Esophagus squamous epithelium (tissue), 5 donors: ENCODE data around the gene GPR87. TPM values are rescaled to one million over a fixed set of nuclear protein-coding genes. Genes with fewer than 3 reads are reported as not detected.

Experiments used
- DNase-seq: peaks from one replicate; lab custom pipeline; 2025; lab: John Stamatoyannopoulos, UW
- H3K27ac ChIP-seq, 4 donors: fragments of 200-600 bp; sonication (generic); one replicate each; pipeline ENCODE4 v1.5.1; 2016 to 2019; ENCODE audit warnings: mild to moderate bottlenecking in 1 of 4
- H3K27me3 ChIP-seq, 4 donors: fragments of 200-600 bp; sonication (generic); 1 replicate in 3 of 4; 2 replicates in 1 of 4; pipeline versions ENCODE4 v1.5.1 to v1.6.0; 2017 to 2021; ENCODE audit warnings: antibody characterized with exemption in 1 of 4
- H3K36me3 ChIP-seq, 3 donors: fragments of 200-600 bp; sonication (generic); one replicate each; pipeline ENCODE4 v1.5.1; 2016 to 2019
- H3K4me1 ChIP-seq, 3 donors: fragments of 200-600 bp; sonication (generic); one replicate each; pipeline ENCODE4 v1.5.1; 2017 to 2019
- H3K4me3 ChIP-seq, 4 donors: fragments of 200-600 bp; sonication (generic); 1 replicate in 3 of 4; 2 replicates in 1 of 4; pipeline ENCODE4 v1.5.1; 2016 to 2019; ENCODE audit warnings: mild to moderate bottlenecking in 2 of 4, moderate library complexity in 1 of 4
- H3K9me3 ChIP-seq, 3 donors: fragments of 200-600 bp; sonication (generic); one replicate each; pipeline ENCODE4 v1.5.1; 2016 to 2019
- POLR2A ChIP-seq, 4 donors: fragments of 450-650 bp; IDR thresholded peaks; one replicate each; pipeline ENCODE4 v1.6.1; 2017; ENCODE audit warnings: antibody characterized with exemption in 4 of 4, mild to moderate bottlenecking in 4 of 4, moderate library complexity in 3 of 4
- WGBS, 2 donors: methylation state at CpG; one replicate each; pipeline ENCODE4 v1.1.5; 2018; 5-methylcytosine and 5-hydroxymethylcytosine counted together
- intact Hi-C: fragments of 100-400 bp; cut with DNase I; formaldehyde crosslinking; loops from one replicate; pipeline ENCODE4 v1.15.0; 2022
- total RNA-seq, 4 donors: library from RNA; depleted of rRNA; stranded (reverse); fragments of >200 nt; gene quantifications; one replicate each; pipeline ENCODE4 v1.1.0, GENCODE V29; 2016
- TF ChIP-seq, protein P1 (sequence below), 6 experiments: fragments of 450-650 bp in 4 of 6; fragments of 200-600 bp in 2 of 6; sonication (generic) in 2 of 6; IDR thresholded peaks; one replicate each; pipeline ENCODE4 v1.5.1; 2016 to 2019; ENCODE audit warnings: antibody characterized with exemption in 6 of 6, mild to moderate bottlenecking in 4 of 6, moderate library complexity in 4 of 6
- donor health status: DM: yes; HTN: yes; CAD: no.

GPR87 gene
- total RNA-seq, 4 donors from 2014 or later, result 37.8 to 55.1 (median 46.0) TPM

- peaks cover 20 to 56% (median 24%) of the 10 kb centered on the region in 3 donors for H3K4me1 ChIP-seq
- 41 to 51% methylated on average over 4 of the region's 4 CpGs for WGBS, 2 donors
- no peaks in the 10 kb centered on the region for H3K36me3 ChIP-seq
- TF ChIP-seq POLR2A (IDR thresholded peaks at IDR 0.05), result no peak
- TF ChIP-seq, protein P1, sequence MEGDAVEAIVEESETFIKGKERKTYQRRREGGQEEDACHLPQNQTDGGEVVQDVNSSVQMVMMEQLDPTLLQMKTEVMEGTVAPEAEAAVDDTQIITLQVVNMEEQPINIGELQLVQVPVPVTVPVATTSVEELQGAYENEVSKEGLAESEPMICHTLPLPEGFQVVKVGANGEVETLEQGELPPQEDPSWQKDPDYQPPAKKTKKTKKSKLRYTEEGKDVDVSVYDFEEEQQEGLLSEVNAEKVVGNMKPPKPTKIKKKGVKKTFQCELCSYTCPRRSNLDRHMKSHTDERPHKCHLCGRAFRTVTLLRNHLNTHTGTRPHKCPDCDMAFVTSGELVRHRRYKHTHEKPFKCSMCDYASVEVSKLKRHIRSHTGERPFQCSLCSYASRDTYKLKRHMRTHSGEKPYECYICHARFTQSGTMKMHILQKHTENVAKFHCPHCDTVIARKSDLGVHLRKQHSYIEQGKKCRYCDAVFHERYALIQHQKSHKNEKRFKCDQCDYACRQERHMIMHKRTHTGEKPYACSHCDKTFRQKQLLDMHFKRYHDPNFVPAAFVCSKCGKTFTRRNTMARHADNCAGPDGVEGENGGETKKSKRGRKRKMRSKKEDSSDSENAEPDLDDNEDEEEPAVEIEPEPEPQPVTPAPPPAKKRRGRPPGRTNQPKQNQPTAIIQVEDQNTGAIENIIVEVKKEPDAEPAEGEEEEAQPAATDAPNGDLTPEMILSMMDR (IDR thresholded peaks at IDR 0.05), result no peak
- H3K27ac ChIP-seq, result peak overlapping the region; percentile 53 to 92 (median 87)
- no peaks in the 10 kb centered on the region for H3K27me3 ChIP-seq
- no peaks in the 10 kb centered on the region for H3K9me3 ChIP-seq
- DNase-seq, result no peak
- intact Hi-C loops, result no loop called here
- no peak overlapping the region for H3K4me3 ChIP-seq
Measured at GRCh38 chr3:151319628-151320027, 3.0 kb upstream of the GPR87 start.

DNA sequence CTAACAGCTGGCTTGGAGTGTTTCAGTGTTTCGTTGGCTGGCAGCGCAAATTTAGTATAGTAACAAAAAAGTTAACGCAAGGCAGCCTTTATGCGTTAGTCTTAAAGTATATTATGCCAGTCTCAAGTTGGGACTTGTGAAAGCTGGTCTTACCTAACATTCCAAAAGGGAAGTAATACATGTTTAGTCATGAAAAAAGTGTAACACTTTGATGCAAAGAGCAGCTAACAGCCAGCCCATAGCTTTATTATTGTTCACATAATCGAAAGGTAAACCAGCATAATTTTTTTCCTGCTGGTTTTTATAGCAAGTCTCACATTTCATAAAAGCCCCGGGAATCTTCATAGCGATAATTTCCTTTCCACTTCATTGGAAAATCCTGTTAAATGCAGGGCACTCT is 2.4 kb upstream of the GPR87 start:
- H3K9me3 ChIP-seq, result no peaks in the 10 kb centered on the region
- H3K27ac ChIP-seq, result peak overlapping the region; percentile 53 to 92 (median 87)
- TF ChIP-seq, protein P1 (IDR thresholded peaks at IDR 0.05), result no peak
- no peak for TF ChIP-seq POLR2A (IDR thresholded peaks at IDR 0.05)
- intact Hi-C loops, result no loop called here
- 36 to 49% methylated on average over 7 of the region's 7 CpGs for WGBS, 2 donors
- no peaks in the 10 kb centered on the region for H3K27me3 ChIP-seq
- DNase-seq, result no peak
- peaks cover 20 to 60% (median 24%) of the 10 kb centered on the region in 3 donors for H3K4me1 ChIP-seq
- H3K4me3 ChIP-seq, result peak overlapping the region in 1 of 4 donors; percentile 4
- H3K36me3 ChIP-seq, result no peaks in the 10 kb centered on the region

DNA sequence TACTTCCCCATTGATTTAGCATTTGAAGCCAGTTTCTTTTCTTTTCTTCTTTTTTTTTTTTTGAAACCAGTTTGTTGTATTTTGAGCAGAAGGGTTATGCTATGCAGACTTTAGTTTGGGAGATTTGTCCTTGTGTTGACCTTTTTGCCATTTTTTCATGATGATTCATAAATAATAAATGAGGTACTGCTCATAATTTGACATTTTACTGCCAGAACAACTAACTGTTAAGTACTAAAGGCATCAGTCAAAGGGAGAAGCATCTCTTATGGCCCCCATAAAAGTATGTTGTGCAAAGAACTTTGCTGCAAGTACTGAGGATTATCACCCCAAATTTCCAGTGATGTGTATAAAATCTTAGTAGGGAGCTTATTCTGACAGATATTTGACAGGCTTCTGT is 1.7 kb upstream of the GPR87 start:
- intact Hi-C loops, result no loop called here
- H3K27me3 ChIP-seq, result no peaks in the 10 kb centered on the region

DNA sequence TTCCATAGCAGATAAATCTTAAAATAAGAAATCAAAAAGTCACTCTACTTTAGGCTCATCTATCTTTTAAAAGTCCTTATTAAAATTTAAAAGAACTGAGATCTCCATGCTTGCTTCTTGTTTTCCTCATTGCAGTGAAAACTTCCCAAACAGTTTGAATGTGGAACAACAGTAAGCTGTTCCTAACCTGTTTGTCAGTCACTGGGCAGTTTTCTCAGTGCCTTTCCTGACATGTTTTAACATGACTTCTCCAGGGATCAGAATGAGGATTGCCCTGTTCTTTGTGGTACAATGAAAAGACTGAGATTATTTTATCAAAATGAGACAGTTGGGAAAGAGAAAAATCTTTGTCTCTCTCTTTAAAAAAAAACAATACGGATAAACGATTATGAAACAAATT is 774 bp downstream of the GPR87 start:
- DNase-seq, result no peak
- Histone ChIP-seq H3K27ac (peak overlapping the region; percentile 59 to 92 (median 87)), H3K27me3 (no peaks in the 10 kb centered on the region), H3K4me3 (peak overlapping the region; percentile 37 to 56 (median 52)), H3K9me3 (no peaks in the 10 kb centered on the region), H3K4me1 (peaks cover 19 to 75% (median 23%) of the 10 kb centered on the region in 3 donors), H3K36me3 (no peaks in the 10 kb centered on the region)
- intact Hi-C loops, result no loop called here
- TF ChIP-seq, protein P1 (IDR thresholded peaks at IDR 0.05), result no peak
- TF ChIP-seq POLR2A (IDR thresholded peaks at IDR 0.05), result no peak
- 37 to 54% methylated on average over 2 of the region's 2 CpGs for WGBS, 2 donors

More for the DNA sequence above, 1.7 kb upstream of the GPR87 start:
- TF ChIP-seq POLR2A (IDR thresholded peaks at IDR 0.05), result no peak
- TF ChIP-seq, protein P1 (IDR thresholded peaks at IDR 0.05), result no peak
- no peaks in the 10 kb centered on the region for H3K36me3 ChIP-seq
- peaks cover 24 to 67% (median 24%) of the 10 kb centered on the region in 3 donors for H3K4me1 ChIP-seq
- no peak for DNase-seq
- no peaks in the 10 kb centered on the region for H3K9me3 ChIP-seq
- peak overlapping the region in 3 of 4 donors; percentile 82 to 92 (median 92) for H3K27ac ChIP-seq
- no peak overlapping the region for H3K4me3 ChIP-seq

GRCh38 chr3:151315136-151315535 is 1.5 kb downstream of the GPR87 start:
- intact Hi-C loops, result no loop called here
- Histone ChIP-seq H3K36me3 (no peaks in the 10 kb centered on the region), H3K4me3 (peak overlapping the region; percentile 37 to 56 (median 52)), H3K27ac (peak overlapping the region; percentile 22 to 92 (median 87)), H3K4me1 (peaks cover 16 to 75% (median 20%) of the 10 kb centered on the region in 3 donors), H3K9me3 (no peaks in the 10 kb centered on the region), H3K27me3 (no peaks in the 10 kb centered on the region)
- WGBS, 2 donors, result 43 to 69% methylated on average over 2 of the region's 2 CpGs
- TF ChIP-seq POLR2A (IDR thresholded peaks at IDR 0.05), result no peak
- TF ChIP-seq, protein P1 (IDR thresholded peaks at IDR 0.05), result no peak
- no peak for DNase-seq
